ENCODE results near the gene CACNA1C. TPM values are rescaled to one million over a fixed set of nuclear protein-coding genes. Genes with fewer than 3 reads are reported as not detected.

The CACNA1C gene
- total and polyA plus RNA-seq, 2 donors (not counting 1 experiment from before 2014, with no cell fraction given), result 0.01 to 0.02 TPM

DNA sequence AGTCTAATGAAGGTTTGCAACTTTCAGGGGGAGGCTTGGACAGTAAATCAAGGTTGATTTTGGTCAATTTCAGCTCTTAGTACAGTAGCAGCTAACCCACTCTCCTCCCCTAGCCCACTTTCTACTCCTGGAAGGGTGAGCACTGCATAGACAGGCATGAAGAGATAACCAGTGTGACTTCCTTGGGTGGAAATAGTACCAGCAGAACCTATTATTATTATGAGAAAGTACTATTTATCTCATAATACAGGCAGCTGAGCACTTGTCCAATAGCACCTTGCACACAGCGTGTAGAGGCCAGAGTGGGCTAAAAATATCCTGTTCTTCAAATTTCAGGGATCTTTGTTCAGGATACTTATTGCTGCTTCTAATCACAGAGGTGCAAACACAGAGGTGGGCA is 645.8 kb downstream of the CACNA1C start:
- H3K27me3 ChIP-seq (replicated peaks in 1 of 4; ENCODE audit: control extremely low read depth in 1 of 4, control insufficient read depth in 3 of 4, insufficient read depth in 4 of 4, low read length in 3 of 4), result peaks cover 0 to 12% (median 2%) of the 10 kb centered on the region in 4 experiments
- H3K9ac ChIP-seq (ENCODE audit: low read length), result no peak overlapping the region
- no peaks in the 10 kb centered on the region for H3K9me3 ChIP-seq (ENCODE audit: control extremely low read depth in 1 of 3, control insufficient read depth in 2 of 3, insufficient read depth in 1 of 3, low read length in 2 of 3)
- DNase-seq, result no peak
- H3K4me1 ChIP-seq (ENCODE audit: control insufficient read depth in 2 of 2, insufficient read depth in 2 of 2, low read length in 2 of 2), result no peaks in the 10 kb centered on the region
- H3K27ac Mint-ChIP-seq, result no peak overlapping the region
- intact Hi-C loops (cut with micrococcal nuclease), result no loop called here
- peaks cover 46% of the 10 kb centered on the region for H3K27me3 Mint-ChIP-seq
- no peaks in the 10 kb centered on the region for H3K36me3 ChIP-seq (replicated peaks in 1 of 2; ENCODE audit: control extremely low read depth in 1 of 2, control insufficient read depth in 1 of 2, extremely low read depth in 1 of 2, insufficient read depth in 2 of 2, low read length in 1 of 2)
- no peak overlapping the region for H3K4me3 ChIP-seq (ENCODE audit: control extremely low read depth in 1 of 5, extremely low read depth in 1 of 5, insufficient read depth in 1 of 5, low read depth in 2 of 5, low read length in 4 of 5)
- ChIA-PET POLR2A (no interaction called here), CTCF (no interaction called here)
- H3K27ac ChIP-seq (ENCODE audit: low read length in 2 of 2), result no peak overlapping the region
- 86% methylated on average over 1 of the region's 1 CpG for WGBS (ENCODE audit: insufficient coverage)
- no peak for ATAC-seq (ENCODE audit: low read depth)
- H3K4me3 Mint-ChIP-seq, result no peak overlapping the region
- H3K4me1 Mint-ChIP-seq, result peaks cover 2% of the 10 kb centered on the region
- no peaks in the 10 kb centered on the region for H3K79me2 ChIP-seq (ENCODE audit: control insufficient read depth, insufficient read depth, low read length)
- H4K20me1 ChIP-seq (ENCODE audit: control insufficient read depth, insufficient read depth, low read length, poor library complexity, severe bottlenecking), result no peaks in the 10 kb centered on the region
- no peak overlapping the region for H2AFZ ChIP-seq (ENCODE audit: insufficient read depth, low read depth, low read length, poor library complexity, severe bottlenecking)
- H3K4me2 ChIP-seq (replicated peaks; ENCODE audit: low read depth, low read length, poor library complexity, severe bottlenecking), result no peak overlapping the region
- no peaks in the 10 kb centered on the region for H3K9me3 Mint-ChIP-seq (ENCODE audit: insufficient read depth)
- TF ChIP-seq EZH2 (IDR thresholded peaks at IDR 0.05; ENCODE audit: borderline replicate concordance, insufficient read depth, low read depth, low read length, poor library complexity, severe bottlenecking), result no peak
- TF ChIP-seq, protein P1, sequence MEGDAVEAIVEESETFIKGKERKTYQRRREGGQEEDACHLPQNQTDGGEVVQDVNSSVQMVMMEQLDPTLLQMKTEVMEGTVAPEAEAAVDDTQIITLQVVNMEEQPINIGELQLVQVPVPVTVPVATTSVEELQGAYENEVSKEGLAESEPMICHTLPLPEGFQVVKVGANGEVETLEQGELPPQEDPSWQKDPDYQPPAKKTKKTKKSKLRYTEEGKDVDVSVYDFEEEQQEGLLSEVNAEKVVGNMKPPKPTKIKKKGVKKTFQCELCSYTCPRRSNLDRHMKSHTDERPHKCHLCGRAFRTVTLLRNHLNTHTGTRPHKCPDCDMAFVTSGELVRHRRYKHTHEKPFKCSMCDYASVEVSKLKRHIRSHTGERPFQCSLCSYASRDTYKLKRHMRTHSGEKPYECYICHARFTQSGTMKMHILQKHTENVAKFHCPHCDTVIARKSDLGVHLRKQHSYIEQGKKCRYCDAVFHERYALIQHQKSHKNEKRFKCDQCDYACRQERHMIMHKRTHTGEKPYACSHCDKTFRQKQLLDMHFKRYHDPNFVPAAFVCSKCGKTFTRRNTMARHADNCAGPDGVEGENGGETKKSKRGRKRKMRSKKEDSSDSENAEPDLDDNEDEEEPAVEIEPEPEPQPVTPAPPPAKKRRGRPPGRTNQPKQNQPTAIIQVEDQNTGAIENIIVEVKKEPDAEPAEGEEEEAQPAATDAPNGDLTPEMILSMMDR (IDR thresholded peaks at IDR 0.05), result no peak

DNA sequence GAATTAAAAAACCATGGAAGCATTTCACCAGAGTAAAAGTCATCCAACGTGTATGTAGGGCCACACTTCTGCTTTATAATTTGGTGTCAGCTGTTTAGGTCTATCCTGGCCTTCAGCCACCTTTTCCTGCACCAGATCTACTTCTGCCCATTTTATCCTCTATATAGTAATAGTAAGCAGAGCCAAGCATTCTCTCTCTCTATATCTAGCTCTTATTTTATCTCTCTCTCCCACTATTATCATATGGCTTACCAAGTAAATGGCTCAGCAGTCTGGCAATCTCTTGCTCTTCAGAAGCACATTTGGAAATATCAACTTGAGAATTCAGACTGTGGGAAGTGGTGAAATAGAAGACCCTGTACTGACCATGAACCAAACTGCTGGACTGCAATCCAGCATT is 657.9 kb downstream of the CACNA1C start:
- CTCF ChIA-PET, result no interaction called here
- no peak overlapping the region for H2AFZ ChIP-seq (ENCODE audit: insufficient read depth, low read depth, low read length, poor library complexity, severe bottlenecking)
- Mint-ChIP-seq H3K4me3 (no peak overlapping the region), H3K4me1 (no peaks in the 10 kb centered on the region), H3K27me3 (peaks cover 22% of the 10 kb centered on the region), H3K27ac (no peak overlapping the region), H3K9me3 (ENCODE audit: insufficient read depth) (peaks cover 6% of the 10 kb centered on the region)
- 20% methylated on average over 1 of the region's 1 CpG for WGBS (ENCODE audit: insufficient coverage)
- POLR2A ChIA-PET, result no interaction called here
- no peaks in the 10 kb centered on the region for H4K20me1 ChIP-seq (ENCODE audit: control insufficient read depth, insufficient read depth, low read length, poor library complexity, severe bottlenecking)
- H3K27ac ChIP-seq (ENCODE audit: low read length in 2 of 2), result no peak overlapping the region
- no peak for TF ChIP-seq EZH2 (IDR thresholded peaks at IDR 0.05; ENCODE audit: borderline replicate concordance, insufficient read depth, low read depth, low read length, poor library complexity, severe bottlenecking)
- TF ChIP-seq, protein P1 (IDR thresholded peaks at IDR 0.05), result no peak
- H3K9me3 ChIP-seq (ENCODE audit: control extremely low read depth in 1 of 3, control insufficient read depth in 2 of 3, insufficient read depth in 1 of 3, low read length in 2 of 3), result peaks cover 0 to 9% (median 3%) of the 10 kb centered on the region in 3 donors
- no peaks in the 10 kb centered on the region for H3K36me3 ChIP-seq (replicated peaks in 1 of 2; ENCODE audit: control extremely low read depth in 1 of 2, control insufficient read depth in 1 of 2, extremely low read depth in 1 of 2, insufficient read depth in 2 of 2, low read length in 1 of 2)
- no peak overlapping the region for H3K4me2 ChIP-seq (replicated peaks; ENCODE audit: low read depth, low read length, poor library complexity, severe bottlenecking)
- intact Hi-C loops (cut with micrococcal nuclease), result no loop called here
- H3K4me3 ChIP-seq (ENCODE audit: control extremely low read depth in 1 of 5, extremely low read depth in 1 of 5, insufficient read depth in 1 of 5, low read depth in 2 of 5, low read length in 4 of 5), result no peak overlapping the region
- DNase-seq (no peak), ATAC-seq (ENCODE audit: low read depth) (no peak)
- H3K4me1 ChIP-seq (ENCODE audit: control insufficient read depth in 2 of 2, insufficient read depth in 2 of 2, low read length in 2 of 2), result no peaks in the 10 kb centered on the region
- H3K27me3 ChIP-seq (replicated peaks in 1 of 4; ENCODE audit: control extremely low read depth in 1 of 4, control insufficient read depth in 3 of 4, insufficient read depth in 4 of 4, low read length in 3 of 4), result no peaks in the 10 kb centered on the region
- no peaks in the 10 kb centered on the region for H3K79me2 ChIP-seq (ENCODE audit: control insufficient read depth, insufficient read depth, low read length)
- H3K9ac ChIP-seq (ENCODE audit: low read length), result no peak overlapping the region

All from B cell (primary cell).